HCT116 (cell line): Measurements from ENCODE around the gene MERTK.

Experiments used
- CEBPB ChIP-seq: IDR thresholded peaks from 2 replicates; pipeline ENCODE4 v1.6.1; 2012; ENCODE audit warnings: low read depth
- ELF1 ChIP-seq: IDR thresholded peaks from 2 replicates; pipeline ENCODE4 v1.6.1; 2012; ENCODE audit warnings: low read depth, borderline replicate concordance
- EZH2 ChIP-seq: fragments of 200-600 bp; sonication (generic); IDR thresholded peaks from 2 replicates; pipeline ENCODE4 v1.6.1; 2017; ENCODE audit warnings: antibody characterized with exemption, mixed run types
- POLR2AphosphoS5 ChIP-seq: IDR thresholded peaks from 2 replicates; pipeline ENCODE4 v1.6.1; 2011; ENCODE audit warnings: mild to moderate bottlenecking, low read depth, low read length, moderate library complexity
- RAD21 ChIP-seq: IDR thresholded peaks from 2 replicates; pipeline ENCODE4 v1.6.1; 2012; ENCODE audit warnings: low read depth, mild to moderate bottlenecking
- YY1 ChIP-seq: IDR thresholded peaks from 2 replicates; pipeline ENCODE4 v1.6.1; 2011; ENCODE audit warnings: low read length, low read depth, moderate library complexity, mild to moderate bottlenecking; ENCODE audit not compliant: insufficient replicate concordance; ENCODE audit errors: extremely low read depth
- TF ChIP-seq, protein P1 (sequence below), 3 experiments: fragments of 200-600 bp in 1 of 3; sonication (generic) in 1 of 3; IDR thresholded peaks in 2 of 3; conservative IDR thresholded peaks in 1 of 3; 2 replicates each; pipeline ENCODE4 v1.5.1; 2012 to 2017; ENCODE audit warnings: low read depth in 2 of 3, low read length in 2 of 3, antibody characterized with exemption in 1 of 3, borderline replicate concordance in 1 of 3, control low read depth in 1 of 3, mild to moderate bottlenecking in 1 of 3, mixed read lengths in 1 of 3, mixed run types in 1 of 3, moderate library complexity in 1 of 3; ENCODE audit not compliant: insufficient read depth in 1 of 3
- TF ChIP-seq, protein P2 (sequence below): IDR thresholded peaks from 2 replicates; pipeline ENCODE4 v1.6.1; 2012; ENCODE audit warnings: low read depth

DNA sequence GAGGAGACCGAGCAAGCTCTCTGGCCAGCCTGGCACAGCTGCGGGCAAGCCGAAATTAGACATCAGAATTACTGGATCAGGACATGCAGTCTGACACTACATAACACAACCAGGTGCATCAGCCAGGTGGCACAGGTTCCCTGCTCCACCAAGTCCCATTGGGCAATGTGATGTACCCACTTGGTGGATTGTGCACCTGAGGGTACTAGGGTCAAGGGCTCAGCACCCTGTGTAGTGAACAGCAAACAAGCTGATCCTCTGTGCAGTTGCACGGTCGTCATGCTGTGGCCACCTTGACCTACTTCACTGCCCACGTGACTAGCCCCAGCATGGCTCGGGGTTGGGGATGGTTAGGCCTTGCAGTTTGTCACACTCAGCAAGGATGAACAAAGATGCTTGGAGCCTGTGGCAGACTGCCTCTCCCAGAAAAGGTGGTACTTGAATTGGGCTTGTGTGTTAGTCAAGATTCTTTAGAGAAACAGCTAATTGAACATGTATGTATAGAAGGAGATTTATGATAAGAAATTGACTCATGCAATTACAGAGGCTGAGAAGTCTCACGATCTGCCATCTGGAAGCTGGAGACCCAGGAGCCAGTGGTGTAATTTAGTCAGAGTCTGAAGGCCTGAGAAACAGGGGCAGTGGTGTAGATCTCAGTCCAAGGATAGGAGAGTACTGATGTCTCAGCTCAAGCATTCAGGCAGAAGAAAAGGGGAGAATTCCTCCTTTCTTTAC, 85.2 kb downstream of the MERTK start:
- TF ChIP-seq POLR2AphosphoS5 (no peak), RAD21 (no peak), CEBPB (no peak), EZH2 (no peak), YY1 (no peak), ELF1 (no peak)
- TF ChIP-seq, protein P1, sequence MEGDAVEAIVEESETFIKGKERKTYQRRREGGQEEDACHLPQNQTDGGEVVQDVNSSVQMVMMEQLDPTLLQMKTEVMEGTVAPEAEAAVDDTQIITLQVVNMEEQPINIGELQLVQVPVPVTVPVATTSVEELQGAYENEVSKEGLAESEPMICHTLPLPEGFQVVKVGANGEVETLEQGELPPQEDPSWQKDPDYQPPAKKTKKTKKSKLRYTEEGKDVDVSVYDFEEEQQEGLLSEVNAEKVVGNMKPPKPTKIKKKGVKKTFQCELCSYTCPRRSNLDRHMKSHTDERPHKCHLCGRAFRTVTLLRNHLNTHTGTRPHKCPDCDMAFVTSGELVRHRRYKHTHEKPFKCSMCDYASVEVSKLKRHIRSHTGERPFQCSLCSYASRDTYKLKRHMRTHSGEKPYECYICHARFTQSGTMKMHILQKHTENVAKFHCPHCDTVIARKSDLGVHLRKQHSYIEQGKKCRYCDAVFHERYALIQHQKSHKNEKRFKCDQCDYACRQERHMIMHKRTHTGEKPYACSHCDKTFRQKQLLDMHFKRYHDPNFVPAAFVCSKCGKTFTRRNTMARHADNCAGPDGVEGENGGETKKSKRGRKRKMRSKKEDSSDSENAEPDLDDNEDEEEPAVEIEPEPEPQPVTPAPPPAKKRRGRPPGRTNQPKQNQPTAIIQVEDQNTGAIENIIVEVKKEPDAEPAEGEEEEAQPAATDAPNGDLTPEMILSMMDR (IDR thresholded peaks at IDR 0.05 in 2 of 3, conservative IDR thresholded peaks at IDR 0.05 in 1 of 3; ENCODE audit: borderline replicate concordance in 1 of 3, insufficient read depth in 1 of 3, low read depth in 2 of 3, low read length in 2 of 3) = no peak
- TF ChIP-seq, protein P2, sequence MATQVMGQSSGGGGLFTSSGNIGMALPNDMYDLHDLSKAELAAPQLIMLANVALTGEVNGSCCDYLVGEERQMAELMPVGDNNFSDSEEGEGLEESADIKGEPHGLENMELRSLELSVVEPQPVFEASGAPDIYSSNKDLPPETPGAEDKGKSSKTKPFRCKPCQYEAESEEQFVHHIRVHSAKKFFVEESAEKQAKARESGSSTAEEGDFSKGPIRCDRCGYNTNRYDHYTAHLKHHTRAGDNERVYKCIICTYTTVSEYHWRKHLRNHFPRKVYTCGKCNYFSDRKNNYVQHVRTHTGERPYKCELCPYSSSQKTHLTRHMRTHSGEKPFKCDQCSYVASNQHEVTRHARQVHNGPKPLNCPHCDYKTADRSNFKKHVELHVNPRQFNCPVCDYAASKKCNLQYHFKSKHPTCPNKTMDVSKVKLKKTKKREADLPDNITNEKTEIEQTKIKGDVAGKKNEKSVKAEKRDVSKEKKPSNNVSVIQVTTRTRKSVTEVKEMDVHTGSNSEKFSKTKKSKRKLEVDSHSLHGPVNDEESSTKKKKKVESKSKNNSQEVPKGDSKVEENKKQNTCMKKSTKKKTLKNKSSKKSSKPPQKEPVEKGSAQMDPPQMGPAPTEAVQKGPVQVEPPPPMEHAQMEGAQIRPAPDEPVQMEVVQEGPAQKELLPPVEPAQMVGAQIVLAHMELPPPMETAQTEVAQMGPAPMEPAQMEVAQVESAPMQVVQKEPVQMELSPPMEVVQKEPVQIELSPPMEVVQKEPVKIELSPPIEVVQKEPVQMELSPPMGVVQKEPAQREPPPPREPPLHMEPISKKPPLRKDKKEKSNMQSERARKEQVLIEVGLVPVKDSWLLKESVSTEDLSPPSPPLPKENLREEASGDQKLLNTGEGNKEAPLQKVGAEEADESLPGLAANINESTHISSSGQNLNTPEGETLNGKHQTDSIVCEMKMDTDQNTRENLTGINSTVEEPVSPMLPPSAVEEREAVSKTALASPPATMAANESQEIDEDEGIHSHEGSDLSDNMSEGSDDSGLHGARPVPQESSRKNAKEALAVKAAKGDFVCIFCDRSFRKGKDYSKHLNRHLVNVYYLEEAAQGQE = no peak
